GM12878 (cell line): ENCODE data around the gene FAP. TPM values are rescaled to one million over a fixed set of nuclear protein-coding genes. Genes with fewer than 3 reads are reported as not detected.

Experiments
- ATAC-seq: fragments of 200-7000 bp; cut with Tn5 transposase; 3 replicates; pipeline ENCODE4 v1.9.1; 2020; ENCODE audit warnings: mild to moderate bottlenecking, moderate library complexity
- BruUV-seq: library from RNA; stranded (reverse); fragments of 400-500 nt; replicated peaks from 2 replicates; lab custom pipeline; 2021; lab: Mats Ljungman, UMichigan
- CTCF ChIA-PET: fragments of 300-600 bp; sonication (Branson Sonifier 250); formaldehyde crosslinking; extraction: SDS; loops from one replicate; lab custom pipeline; 2021; ENCODE audit warnings: inconsistent platforms; lab: Yijun Ruan, JAX
- POLR2A ChIA-PET: fragments of 350-600 bp; formaldehyde crosslinking; extraction: SDS; loops from one replicate; lab custom pipeline; 2021; ENCODE audit warnings: inconsistent platforms; lab: Charles Lee
- RAD21 ChIA-PET: fragments of 300-600 bp; sonication (Branson Sonifier 250); formaldehyde crosslinking; loops from one replicate; lab custom pipeline; 2023; ENCODE audit warnings: antibody characterized with exemption; ENCODE audit not compliant: unreplicated experiment; lab: Charles Lee
- SMC1A ChIA-PET: fragments of 300-600 bp; sonication (Branson Sonifier 250); formaldehyde crosslinking; loops from one replicate; lab custom pipeline; 2023; ENCODE audit not compliant: unreplicated experiment, uncharacterized antibody; lab: Charles Lee
- DNase-seq: peaks from one replicate; pipeline ENCODE4 v3.0.0-alpha.2; 2011; ENCODE audit warnings: low read depth, low spot score
- FAIRE-seq: peaks from 3 replicates; lab custom pipeline; 2011; peaks lifted over from hg19 to GRCh38; lab: Jason Lieb, UNC
- H2AFZ ChIP-seq: 2 replicates; pipeline ENCODE4 v1.6.0; 2011; ENCODE audit warnings: low read depth, low read length, control low read depth; ENCODE audit not compliant: control insufficient read depth
- H3K27ac ChIP-seq: 2 replicates; pipeline ENCODE4 v1.5.1; 2011; ENCODE audit warnings: control low read depth; ENCODE audit not compliant: control insufficient read depth, insufficient read depth
- H3K27me3 ChIP-seq, 2 experiments: replicated peaks in 1 of 2; 2 replicates each; pipeline versions ENCODE4 v1.6.0 to v1.6.1; 2011; ENCODE audit warnings: low read length in 1 of 2; ENCODE audit not compliant: control insufficient read depth in 2 of 2, insufficient read depth in 2 of 2
- H3K36me3 ChIP-seq, 2 experiments: 2 replicates each; pipeline ENCODE4 v1.5.1; 2011; ENCODE audit warnings: low read length in 1 of 2; ENCODE audit not compliant: control insufficient read depth in 2 of 2, insufficient read depth in 2 of 2
- H3K4me1 ChIP-seq: 2 replicates; pipeline ENCODE4 v1.6.1; 2011; ENCODE audit warnings: mild to moderate bottlenecking, low read length, moderate library complexity, mixed read lengths; ENCODE audit not compliant: control insufficient read depth, insufficient read depth
- H3K4me2 ChIP-seq: 2 replicates; pipeline ENCODE4 v1.6.0; 2011; ENCODE audit warnings: control low read depth; ENCODE audit not compliant: control insufficient read depth, insufficient read depth
- H3K4me3 ChIP-seq: fragments of 200-600 bp; sonication (generic); 2 replicates; pipeline ENCODE4 v1.5.1; 2016
- H3K79me2 ChIP-seq: 2 replicates; pipeline ENCODE4 v1.6.0; 2011; ENCODE audit warnings: low read length; ENCODE audit not compliant: control insufficient read depth, insufficient read depth
- H3K9ac ChIP-seq: 2 replicates; pipeline ENCODE4 v1.8.0; 2011; ENCODE audit warnings: low read length, control low read depth, mixed read lengths; ENCODE audit not compliant: control insufficient read depth, insufficient read depth
- H3K9me3 ChIP-seq: replicated peaks from 3 replicates; pipeline ENCODE4 v1.5.1; 2011; ENCODE audit warnings: mild to moderate bottlenecking, low read length; ENCODE audit not compliant: control insufficient read depth, insufficient read depth
- H4K20me1 ChIP-seq: 2 replicates; pipeline ENCODE4 v1.6.0; 2011; ENCODE audit not compliant: control insufficient read depth, insufficient read depth
- CBFB ChIP-seq: IDR thresholded peaks from 2 replicates; pipeline ENCODE4 v1.6.1; 2016; ENCODE audit warnings: antibody characterized with exemption, low read depth
- CBX5 ChIP-seq: sonication (generic); IDR thresholded peaks from 2 replicates; pipeline ENCODE4 v1.6.1; 2016; ENCODE audit warnings: low read depth, moderate library complexity, mild to moderate bottlenecking, inconsistent platforms
- EP300 ChIP-seq, 2 experiments: fragments of 150-350 bp in 1 of 2; IDR thresholded peaks; 2 replicates each; pipeline ENCODE4 v1.6.1; 2011 to 2012; ENCODE audit warnings: low read depth in 2 of 2, low read length in 2 of 2, borderline replicate concordance in 1 of 2, improper control_type of control experiment in 1 of 2, inconsistent platforms in 1 of 2; ENCODE audit not compliant: control insufficient read depth in 1 of 2
- MAX ChIP-seq: IDR thresholded peaks from 2 replicates; pipeline ENCODE4 v1.6.1; 2012; ENCODE audit warnings: low read depth, low read length, improper control_type of control experiment
- MEF2A ChIP-seq: IDR thresholded peaks from 2 replicates; pipeline ENCODE4 v1.6.1; 2011; ENCODE audit warnings: low read depth, mild to moderate bottlenecking, low read length, moderate library complexity; ENCODE audit not compliant: insufficient read depth
- POLR2AphosphoS2 ChIP-seq: IDR thresholded peaks from 2 replicates; pipeline ENCODE4 v1.6.1; 2011; ENCODE audit warnings: low read depth, mild to moderate bottlenecking, low read length, improper control_type of control experiment, moderate library complexity
- SIN3A ChIP-seq: IDR thresholded peaks from 2 replicates; pipeline ENCODE4 v1.6.1; 2012; ENCODE audit warnings: low read depth, low read length, improper control_type of control experiment
- SMC3 ChIP-seq: IDR thresholded peaks from 2 replicates; pipeline ENCODE4 v1.6.1; 2011; ENCODE audit warnings: low read length, improper control_type of control experiment, borderline replicate concordance
- SP1 ChIP-seq: IDR thresholded peaks from one replicate; pipeline ENCODE4 v1.6.1; 2011; ENCODE audit warnings: low read depth, low read length
- SUZ12 ChIP-seq: fragments of 200-600 bp; sonication (generic); IDR thresholded peaks from one replicate; pipeline ENCODE4 v1.6.1; 2018; ENCODE audit warnings: antibody characterized with exemption, mild to moderate bottlenecking; ENCODE audit not compliant: unreplicated experiment
- ZSCAN29 ChIP-seq: fragments of 450-650 bp; IDR thresholded peaks from 2 replicates; pipeline ENCODE4 v1.6.1; 2017; ENCODE audit warnings: mild to moderate bottlenecking, moderate library complexity
- WGBS: methylation state at CpG from one replicate; pipeline ENCODE4 v1.1.6; 2016; ENCODE audit warnings: low lambda C conversion rate; ENCODE audit not compliant: insufficient replicate concordance, insufficient coverage; ENCODE audit errors: missing lambda C conversion rate; 5-methylcytosine and 5-hydroxymethylcytosine counted together
- in situ Hi-C: fragments of 300-500 bp; cut with MboI; formaldehyde crosslinking; loops from 9 replicates; pipeline ENCODE4 v1.14.3; 2018; ENCODE audit warnings: mixed read lengths
- intact Hi-C: fragments of 100-400 bp; cut with micrococcal nuclease; formaldehyde crosslinking; loops from one replicate; pipeline ENCODE4 v1.14.2; 2022; ENCODE audit not compliant: unreplicated experiment
- polyA plus RNA-seq, 11 experiments: library from polyadenylated mRNA; depleted of rRNA in 4 of 11; unstranded in 6 of 11; stranded (reverse) in 5 of 11; fragments of >200 nt; fragmentation: Nextera tagmentation in 4 of 11; fragmentation: Illumina TruSeq in 1 of 11; extraction: Ambion mirVana in 4 of 11; extraction: Trizol in 1 of 11; gene quantifications; 1 replicate in 1 of 11; 2 replicates in 10 of 11; pipeline versions ENCODE4 v1.2.1 to v1.2.3, GENCODE V29; 2011 to 2016; ENCODE audit warnings: inconsistent platforms in 2 of 11, missing spikeins in 2 of 11, low read depth in 1 of 11
- total RNA-seq, 4 experiments: library from RNA; depleted of rRNA in 3 of 4; stranded (reverse); fragments of >200 nt in 3 of 4; fragmentation: Illumina TruSeq in 1 of 4; extraction: Trizol in 1 of 4; gene quantifications; 2 replicates each; pipeline versions ENCODE4 v1.2.1 to v1.2.3, GENCODE V29; 2013 to 2021
- TF ChIP-seq, protein P1 (sequence below): fragments of 450-650 bp; formaldehyde crosslinking; IDR thresholded peaks from 2 replicates; pipeline ENCODE4 v1.5.0; 2022; ENCODE audit warnings: mild to moderate bottlenecking, missing genetic modification characterization
- TF ChIP-seq, protein P2 (sequence below): IDR thresholded peaks from 2 replicates; pipeline ENCODE4 v1.6.1; 2011; ENCODE audit warnings: low read depth, low read length, improper control_type of control experiment, borderline replicate concordance
- TF ChIP-seq, protein P3 (sequence below): fragments of 450-650 bp; IDR thresholded peaks from 2 replicates; pipeline ENCODE4 v1.6.1; 2017; ENCODE audit warnings: mild to moderate bottlenecking, moderate library complexity

The FAP gene
- total and polyA plus RNA-seq, 10 of the 15 experiments (the other 5 are each of a cell fraction or from before 2014, with no cell fraction given): 0.16 TPM; not detected in 9

DNA sequence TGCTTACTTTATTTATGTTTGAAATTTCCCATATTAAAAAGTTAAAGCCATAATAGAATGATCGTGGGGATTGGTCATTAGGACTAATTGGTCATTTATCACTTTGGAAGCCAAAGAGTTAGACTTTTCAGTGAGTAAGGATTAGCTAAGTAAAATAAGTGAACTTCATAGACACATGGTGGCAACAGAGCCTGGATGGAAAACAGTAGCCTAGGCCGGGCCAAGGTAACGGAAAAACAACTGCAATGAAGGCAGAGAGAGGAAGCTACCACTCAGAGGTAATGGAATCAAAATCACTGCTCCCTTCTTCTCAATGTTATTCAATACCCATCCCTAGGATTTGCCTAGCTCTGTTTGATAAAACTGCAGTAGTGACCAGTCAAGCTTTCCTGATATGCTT, 87.1 kb downstream of the FAP start (continued):
- TF ChIP-seq, protein P1, sequence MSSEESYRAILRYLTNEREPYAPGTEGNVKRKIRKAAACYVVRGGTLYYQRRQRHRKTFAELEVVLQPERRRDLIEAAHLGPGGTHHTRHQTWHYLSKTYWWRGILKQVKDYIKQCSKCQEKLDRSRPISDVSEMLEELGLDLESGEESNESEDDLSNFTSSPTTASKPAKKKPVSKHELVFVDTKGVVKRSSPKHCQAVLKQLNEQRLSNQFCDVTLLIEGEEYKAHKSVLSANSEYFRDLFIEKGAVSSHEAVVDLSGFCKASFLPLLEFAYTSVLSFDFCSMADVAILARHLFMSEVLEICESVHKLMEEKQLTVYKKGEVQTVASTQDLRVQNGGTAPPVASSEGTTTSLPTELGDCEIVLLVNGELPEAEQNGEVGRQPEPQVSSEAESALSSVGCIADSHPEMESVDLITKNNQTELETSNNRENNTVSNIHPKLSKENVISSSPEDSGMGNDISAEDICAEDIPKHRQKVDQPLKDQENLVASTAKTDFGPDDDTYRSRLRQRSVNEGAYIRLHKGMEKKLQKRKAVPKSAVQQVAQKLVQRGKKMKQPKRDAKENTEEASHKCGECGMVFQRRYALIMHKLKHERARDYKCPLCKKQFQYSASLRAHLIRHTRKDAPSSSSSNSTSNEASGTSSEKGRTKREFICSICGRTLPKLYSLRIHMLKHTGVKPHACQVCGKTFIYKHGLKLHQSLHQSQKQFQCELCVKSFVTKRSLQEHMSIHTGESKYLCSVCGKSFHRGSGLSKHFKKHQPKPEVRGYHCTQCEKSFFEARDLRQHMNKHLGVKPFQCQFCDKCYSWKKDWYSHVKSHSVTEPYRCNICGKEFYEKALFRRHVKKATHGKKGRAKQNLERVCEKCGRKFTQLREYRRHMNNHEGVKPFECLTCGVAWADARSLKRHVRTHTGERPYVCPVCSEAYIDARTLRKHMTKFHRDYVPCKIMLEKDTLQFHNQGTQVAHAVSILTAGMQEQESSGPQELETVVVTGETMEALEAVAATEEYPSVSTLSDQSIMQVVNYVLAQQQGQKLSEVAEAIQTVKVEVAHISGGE: no peak
- TF ChIP-seq, all 136 proteins: peak for 0

- H4K20me1 ChIP-seq: no peaks in the 10 kb centered on the region
- no peaks in the 10 kb centered on the region for H3K79me2 ChIP-seq
- no peak overlapping the region for H3K27ac ChIP-seq
- H3K4me2 ChIP-seq: no peak overlapping the region
- H3K4me1 ChIP-seq: no peaks in the 10 kb centered on the region
- no peak for DNase-seq
- CTCF ChIA-PET: interaction anchor here (0.6 to 3.1 kb wide), 16 partner anchors 9 to 212 kb away, joined by 3 to 12 read pairs (median 4); no protein-coding TSS in a partner anchor
- in situ Hi-C loops: no loop called here
- TF ChIP-seq ZSCAN29 (no peak), CBFB (no peak), SP1 (no peak), MEF2A (no peak), SIN3A (no peak), MAX (no peak), POLR2AphosphoS2 (no peak), SMC3 (no peak), EP300 (IDR thresholded peaks at IDR 0.05; ENCODE audit: borderline replicate concordance in 1 of 2, control insufficient read depth in 1 of 2, low read depth in 2 of 2, low read length in 2 of 2) (no peak), SUZ12 (no peak), CBX5 (no peak)
- TF ChIP-seq, protein P2, sequence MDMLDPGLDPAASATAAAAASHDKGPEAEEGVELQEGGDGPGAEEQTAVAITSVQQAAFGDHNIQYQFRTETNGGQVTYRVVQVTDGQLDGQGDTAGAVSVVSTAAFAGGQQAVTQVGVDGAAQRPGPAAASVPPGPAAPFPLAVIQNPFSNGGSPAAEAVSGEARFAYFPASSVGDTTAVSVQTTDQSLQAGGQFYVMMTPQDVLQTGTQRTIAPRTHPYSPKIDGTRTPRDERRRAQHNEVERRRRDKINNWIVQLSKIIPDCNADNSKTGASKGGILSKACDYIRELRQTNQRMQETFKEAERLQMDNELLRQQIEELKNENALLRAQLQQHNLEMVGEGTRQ: no peak
- TF ChIP-seq, protein P3, sequence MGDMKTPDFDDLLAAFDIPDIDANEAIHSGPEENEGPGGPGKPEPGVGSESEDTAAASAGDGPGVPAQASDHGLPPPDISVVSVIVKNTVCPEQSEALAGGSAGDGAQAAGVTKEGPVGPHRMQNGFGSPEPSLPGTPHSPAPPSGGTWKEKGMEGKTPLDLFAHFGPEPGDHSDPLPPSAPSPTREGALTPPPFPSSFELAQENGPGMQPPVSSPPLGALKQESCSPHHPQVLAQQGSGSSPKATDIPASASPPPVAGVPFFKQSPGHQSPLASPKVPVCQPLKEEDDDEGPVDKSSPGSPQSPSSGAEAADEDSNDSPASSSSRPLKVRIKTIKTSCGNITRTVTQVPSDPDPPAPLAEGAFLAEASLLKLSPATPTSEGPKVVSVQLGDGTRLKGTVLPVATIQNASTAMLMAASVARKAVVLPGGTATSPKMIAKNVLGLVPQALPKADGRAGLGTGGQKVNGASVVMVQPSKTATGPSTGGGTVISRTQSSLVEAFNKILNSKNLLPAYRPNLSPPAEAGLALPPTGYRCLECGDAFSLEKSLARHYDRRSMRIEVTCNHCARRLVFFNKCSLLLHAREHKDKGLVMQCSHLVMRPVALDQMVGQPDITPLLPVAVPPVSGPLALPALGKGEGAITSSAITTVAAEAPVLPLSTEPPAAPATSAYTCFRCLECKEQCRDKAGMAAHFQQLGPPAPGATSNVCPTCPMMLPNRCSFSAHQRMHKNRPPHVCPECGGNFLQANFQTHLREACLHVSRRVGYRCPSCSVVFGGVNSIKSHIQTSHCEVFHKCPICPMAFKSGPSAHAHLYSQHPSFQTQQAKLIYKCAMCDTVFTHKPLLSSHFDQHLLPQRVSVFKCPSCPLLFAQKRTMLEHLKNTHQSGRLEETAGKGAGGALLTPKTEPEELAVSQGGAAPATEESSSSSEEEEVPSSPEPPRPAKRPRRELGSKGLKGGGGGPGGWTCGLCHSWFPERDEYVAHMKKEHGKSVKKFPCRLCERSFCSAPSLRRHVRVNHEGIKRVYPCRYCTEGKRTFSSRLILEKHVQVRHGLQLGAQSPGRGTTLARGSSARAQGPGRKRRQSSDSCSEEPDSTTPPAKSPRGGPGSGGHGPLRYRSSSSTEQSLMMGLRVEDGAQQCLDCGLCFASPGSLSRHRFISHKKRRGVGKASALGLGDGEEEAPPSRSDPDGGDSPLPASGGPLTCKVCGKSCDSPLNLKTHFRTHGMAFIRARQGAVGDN: no peak
- no peaks in the 10 kb centered on the region for H3K27me3 ChIP-seq
- H3K9ac ChIP-seq: no peak overlapping the region
- ATAC-seq: no peak
- 34% methylated on average over 3 of the region's 3 CpGs for WGBS
- intact Hi-C loops: no loop called here
- POLR2A ChIA-PET: no interaction called here
- SMC1A ChIA-PET: interaction anchor here (0.7 to 2.7 kb wide), 7 partner anchors 10 to 425 kb away, joined by 3 to 8 read pairs (median 4); no protein-coding TSS in a partner anchor
- no peak overlapping the region for H3K4me3 ChIP-seq
- no peak for FAIRE-seq
- no peak overlapping the region for H2AFZ ChIP-seq
- no TSS peak for BruUV-seq
- H3K9me3 ChIP-seq: no peaks in the 10 kb centered on the region
- no peaks in the 10 kb centered on the region for H3K36me3 ChIP-seq
- RAD21 ChIA-PET: no interaction called here
These were observed 88.2 kb downstream of the FAP start for GRCh38 chr2:162155093-162155492.
